ENCODE data around the gene TNIP2.

DNA sequence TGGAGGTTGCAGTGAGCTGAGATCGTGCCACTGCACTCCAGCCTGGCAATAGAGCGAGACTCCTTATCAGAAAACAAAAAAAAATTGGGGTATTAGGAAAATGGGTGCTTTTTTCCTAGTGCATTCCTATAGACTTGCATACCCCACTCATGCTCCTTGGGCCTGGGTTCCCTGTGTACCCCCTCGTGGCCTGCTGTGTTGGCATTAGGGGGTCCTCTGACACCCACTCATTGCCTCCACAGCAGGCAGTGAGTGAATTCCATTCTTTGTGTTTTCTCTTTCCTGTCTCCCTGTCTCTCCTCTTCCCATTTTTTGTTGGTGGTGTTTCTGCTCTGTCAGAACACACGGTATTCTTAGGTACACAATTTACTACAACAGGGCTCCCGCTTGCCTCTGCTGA lies 42.8 kb downstream of the TNIP2 start:
- TF ChIP-seq, protein P1, sequence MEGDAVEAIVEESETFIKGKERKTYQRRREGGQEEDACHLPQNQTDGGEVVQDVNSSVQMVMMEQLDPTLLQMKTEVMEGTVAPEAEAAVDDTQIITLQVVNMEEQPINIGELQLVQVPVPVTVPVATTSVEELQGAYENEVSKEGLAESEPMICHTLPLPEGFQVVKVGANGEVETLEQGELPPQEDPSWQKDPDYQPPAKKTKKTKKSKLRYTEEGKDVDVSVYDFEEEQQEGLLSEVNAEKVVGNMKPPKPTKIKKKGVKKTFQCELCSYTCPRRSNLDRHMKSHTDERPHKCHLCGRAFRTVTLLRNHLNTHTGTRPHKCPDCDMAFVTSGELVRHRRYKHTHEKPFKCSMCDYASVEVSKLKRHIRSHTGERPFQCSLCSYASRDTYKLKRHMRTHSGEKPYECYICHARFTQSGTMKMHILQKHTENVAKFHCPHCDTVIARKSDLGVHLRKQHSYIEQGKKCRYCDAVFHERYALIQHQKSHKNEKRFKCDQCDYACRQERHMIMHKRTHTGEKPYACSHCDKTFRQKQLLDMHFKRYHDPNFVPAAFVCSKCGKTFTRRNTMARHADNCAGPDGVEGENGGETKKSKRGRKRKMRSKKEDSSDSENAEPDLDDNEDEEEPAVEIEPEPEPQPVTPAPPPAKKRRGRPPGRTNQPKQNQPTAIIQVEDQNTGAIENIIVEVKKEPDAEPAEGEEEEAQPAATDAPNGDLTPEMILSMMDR (IDR thresholded peaks at IDR 0.05) = no peak
- TF ChIP-seq POLR2A (IDR thresholded peaks at IDR 0.05) = no peak

Measured in Peyer's patch (tissue), 4 donors.